HepG2 (cell line): ENCODE results near the gene SVBP. TPM values are rescaled to one million over a fixed set of nuclear protein-coding genes. Genes with fewer than 3 reads are reported as not detected.

Experiments
- IKZF4 ChIP-seq: sonication (generic); formaldehyde crosslinking; IDR thresholded peaks from 2 replicates; pipeline ENCODE4 v1.5.1; 2020; ENCODE audit warnings: borderline replicate concordance, mild to moderate bottlenecking, low read depth, missing genetic modification reagents; ENCODE audit errors: not compliant biosample characterization
- MXI1 ChIP-seq: IDR thresholded peaks from 3 replicates; pipeline ENCODE4 v1.6.1; 2012; ENCODE audit warnings: low read depth, low read length, inconsistent platforms, borderline replicate concordance
- NCOA1 ChIP-seq: sonication (generic); formaldehyde crosslinking; IDR thresholded peaks from 2 replicates; pipeline ENCODE4 v1.9.0; 2021; ENCODE audit warnings: missing genetic modification reagents
- NR2F6 ChIP-seq, 2 experiments: IDR thresholded peaks; 2 replicates each; pipeline ENCODE4 v1.6.1; 2016; ENCODE audit warnings: antibody characterized with exemption in 1 of 2, mild to moderate bottlenecking in 1 of 2
- POLR2AphosphoS5 ChIP-seq: IDR thresholded peaks from 2 replicates; pipeline ENCODE4 v1.6.1; 2012; ENCODE audit warnings: low read depth, low read length
- SP2 ChIP-seq: sonication (generic); formaldehyde crosslinking; IDR thresholded peaks from 2 replicates; pipeline ENCODE4 v1.5.1; 2020; ENCODE audit warnings: mild to moderate bottlenecking, missing genetic modification reagents
- TBL1XR1 ChIP-seq: fragments of 150-350 bp; IDR thresholded peaks from 2 replicates; pipeline ENCODE4 v1.6.1; 2014; ENCODE audit warnings: borderline replicate concordance, low read length; ENCODE audit not compliant: partially characterized antibody
- ZNF12 ChIP-seq: sonication (generic); formaldehyde crosslinking; IDR thresholded peaks from 2 replicates; pipeline ENCODE4 v1.5.0; 2020; ENCODE audit warnings: missing genetic modification reagents
- ZNF572 ChIP-seq: sonication (generic); formaldehyde crosslinking; IDR thresholded peaks from 2 replicates; pipeline ENCODE4 v1.5.1; 2020; ENCODE audit warnings: mild to moderate bottlenecking, missing genetic modification reagents
- ZNF776 ChIP-seq: sonication (generic); formaldehyde crosslinking; IDR thresholded peaks from 2 replicates; pipeline ENCODE4 v1.4.0; 2020; ENCODE audit warnings: mild to moderate bottlenecking, missing genetic modification reagents
- polyA plus RNA-seq, 8 experiments: library from polyadenylated mRNA; depleted of rRNA in 3 of 8; stranded (reverse) in 7 of 8; unstranded in 1 of 8; fragments of >200 nt; fragmentation: Illumina TruSeq in 4 of 8; extraction: Trizol in 4 of 8; gene quantifications; 2 replicates each; pipeline versions ENCODE4 v1.2.1 to v1.2.3, GENCODE V29; 2011 to 2016; ENCODE audit warnings: low read depth in 4 of 8, missing spikeins in 1 of 8, mixed read lengths in 1 of 8; ENCODE audit not compliant: insufficient read depth in 1 of 8
- total RNA-seq, 5 experiments: library from RNA; depleted of rRNA; stranded (reverse); fragments of >200 nt; fragmentation: Illumina TruSeq; extraction: Trizol; gene quantifications; 2 replicates each; pipeline ENCODE4 v1.2.3, GENCODE V29; 2016; ENCODE audit warnings: low read depth in 1 of 5
- TF ChIP-seq, protein P1 (sequence below): sonication (generic); formaldehyde crosslinking; IDR thresholded peaks from 2 replicates; pipeline ENCODE4 v1.8.1; 2022; ENCODE audit warnings: low read depth, mild to moderate bottlenecking, missing genetic modification reagents
- TF ChIP-seq, protein P2 (sequence below): IDR thresholded peaks from 2 replicates; pipeline ENCODE4 v1.6.1; 2012; ENCODE audit warnings: low read depth, low read length, improper control_type of control experiment
- TF ChIP-seq, protein P3 (sequence below): sonication (generic); formaldehyde crosslinking; IDR thresholded peaks from 2 replicates; pipeline ENCODE4 v1.4.0; 2020; ENCODE audit warnings: missing genetic modification reagents, borderline replicate concordance
- TF ChIP-seq, protein P4 (sequence below): sonication (generic); formaldehyde crosslinking; IDR thresholded peaks from 2 replicates; pipeline ENCODE4 v1.5.1; 2020; ENCODE audit warnings: missing genetic modification reagents, mild to moderate bottlenecking, borderline replicate concordance
- TF ChIP-seq, protein P5 (sequence below): sonication (generic); formaldehyde crosslinking; IDR thresholded peaks from 2 replicates; pipeline ENCODE4 v1.5.1; 2020; ENCODE audit warnings: mild to moderate bottlenecking, missing genetic modification reagents
- TF ChIP-seq, protein P6 (sequence below): sonication (generic); formaldehyde crosslinking; IDR thresholded peaks from 2 replicates; pipeline ENCODE4 v1.5.1; 2020; ENCODE audit warnings: mild to moderate bottlenecking, moderate library complexity, missing genetic modification reagents

The SVBP gene
- total and polyA plus RNA-seq, 2 of the 13 experiments (the other 11 are each of a cell fraction or from before 2014, with no cell fraction given), result 28.8 to 48.2 TPM

DNA sequence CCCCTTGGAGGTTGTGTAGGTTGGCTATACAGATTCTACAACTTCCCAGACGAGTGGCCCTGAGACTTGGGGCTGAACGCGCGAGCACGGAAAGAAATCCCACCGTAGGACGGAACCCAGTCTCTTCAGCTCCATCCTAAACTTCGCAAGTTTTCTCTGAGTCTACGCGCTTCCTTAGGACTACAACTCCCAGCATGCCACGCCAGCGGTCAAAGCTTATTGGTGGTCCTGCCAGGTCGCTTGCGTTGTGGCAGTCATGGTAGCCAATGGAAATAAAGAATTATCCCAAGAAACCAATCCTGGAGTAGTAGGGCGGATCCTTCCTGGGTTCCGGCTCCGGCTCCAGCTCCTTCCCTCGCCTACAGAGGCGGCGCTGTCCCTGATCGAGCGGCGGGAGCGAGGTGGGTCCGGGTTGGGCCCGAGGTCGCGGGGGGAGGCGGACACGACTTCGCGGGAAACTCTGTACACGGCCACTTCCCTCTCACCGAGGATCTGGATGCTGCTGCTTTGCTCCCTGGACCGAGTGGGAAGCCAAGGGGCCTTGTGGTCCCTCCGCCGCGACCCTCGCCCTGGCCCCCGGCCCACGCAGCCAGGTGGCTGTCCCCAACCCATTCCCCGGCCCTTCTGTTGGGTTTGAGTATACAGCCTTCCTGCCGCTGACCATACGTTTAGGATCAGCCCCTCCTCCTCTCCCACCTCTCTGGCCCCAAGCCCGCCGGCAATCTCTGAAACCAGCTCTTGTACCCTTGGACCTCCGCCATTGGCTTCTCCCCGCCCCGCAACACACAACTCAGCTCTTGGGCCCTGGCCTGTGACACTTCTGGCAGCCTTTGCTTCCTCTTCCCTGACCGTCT, 29.3 kb upstream of the SVBP start, which contains the start of gene ZNF691 (continued):
- TF ChIP-seq, protein P1, sequence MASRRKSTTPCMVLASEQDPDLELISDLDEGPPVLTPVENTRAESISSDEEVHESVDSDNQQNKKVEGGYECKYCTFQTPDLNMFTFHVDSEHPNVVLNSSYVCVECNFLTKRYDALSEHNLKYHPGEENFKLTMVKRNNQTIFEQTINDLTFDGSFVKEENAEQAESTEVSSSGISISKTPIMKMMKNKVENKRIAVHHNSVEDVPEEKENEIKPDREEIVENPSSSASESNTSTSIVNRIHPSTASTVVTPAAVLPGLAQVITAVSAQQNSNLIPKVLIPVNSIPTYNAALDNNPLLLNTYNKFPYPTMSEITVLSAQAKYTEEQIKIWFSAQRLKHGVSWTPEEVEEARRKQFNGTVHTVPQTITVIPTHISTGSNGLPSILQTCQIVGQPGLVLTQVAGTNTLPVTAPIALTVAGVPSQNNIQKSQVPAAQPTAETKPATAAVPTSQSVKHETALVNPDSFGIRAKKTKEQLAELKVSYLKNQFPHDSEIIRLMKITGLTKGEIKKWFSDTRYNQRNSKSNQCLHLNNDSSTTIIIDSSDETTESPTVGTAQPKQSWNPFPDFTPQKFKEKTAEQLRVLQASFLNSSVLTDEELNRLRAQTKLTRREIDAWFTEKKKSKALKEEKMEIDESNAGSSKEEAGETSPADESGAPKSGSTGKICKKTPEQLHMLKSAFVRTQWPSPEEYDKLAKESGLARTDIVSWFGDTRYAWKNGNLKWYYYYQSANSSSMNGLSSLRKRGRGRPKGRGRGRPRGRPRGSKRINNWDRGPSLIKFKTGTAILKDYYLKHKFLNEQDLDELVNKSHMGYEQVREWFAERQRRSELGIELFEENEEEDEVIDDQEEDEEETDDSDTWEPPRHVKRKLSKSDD, result peak; percentile 57; the same call in 1 of the 2 replicates
- TF ChIP-seq, protein P2, sequence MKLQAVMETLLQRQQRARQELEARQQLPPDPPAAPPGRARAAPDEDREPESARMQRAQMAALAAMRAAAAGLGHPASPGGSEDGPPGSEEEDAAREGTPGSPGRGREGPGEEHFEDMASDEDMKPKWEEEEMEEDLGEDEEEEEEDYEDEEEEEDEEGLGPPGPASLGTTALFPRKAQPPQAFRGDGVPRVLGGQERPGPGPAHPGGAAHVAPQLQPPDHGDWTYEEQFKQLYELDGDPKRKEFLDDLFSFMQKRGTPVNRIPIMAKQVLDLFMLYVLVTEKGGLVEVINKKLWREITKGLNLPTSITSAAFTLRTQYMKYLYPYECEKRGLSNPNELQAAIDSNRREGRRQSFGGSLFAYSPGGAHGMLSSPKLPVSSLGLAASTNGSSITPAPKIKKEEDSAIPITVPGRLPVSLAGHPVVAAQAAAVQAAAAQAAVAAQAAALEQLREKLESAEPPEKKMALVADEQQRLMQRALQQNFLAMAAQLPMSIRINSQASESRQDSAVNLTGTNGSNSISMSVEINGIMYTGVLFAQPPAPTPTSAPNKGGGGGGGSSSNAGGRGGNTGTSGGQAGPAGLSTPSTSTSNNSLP, result peak; percentile 19; the same call in 1 of the 2 replicates
- TF ChIP-seq SP2 (CRISPR knock-in tag), result peak; percentile 100
- TF ChIP-seq, protein P3, sequence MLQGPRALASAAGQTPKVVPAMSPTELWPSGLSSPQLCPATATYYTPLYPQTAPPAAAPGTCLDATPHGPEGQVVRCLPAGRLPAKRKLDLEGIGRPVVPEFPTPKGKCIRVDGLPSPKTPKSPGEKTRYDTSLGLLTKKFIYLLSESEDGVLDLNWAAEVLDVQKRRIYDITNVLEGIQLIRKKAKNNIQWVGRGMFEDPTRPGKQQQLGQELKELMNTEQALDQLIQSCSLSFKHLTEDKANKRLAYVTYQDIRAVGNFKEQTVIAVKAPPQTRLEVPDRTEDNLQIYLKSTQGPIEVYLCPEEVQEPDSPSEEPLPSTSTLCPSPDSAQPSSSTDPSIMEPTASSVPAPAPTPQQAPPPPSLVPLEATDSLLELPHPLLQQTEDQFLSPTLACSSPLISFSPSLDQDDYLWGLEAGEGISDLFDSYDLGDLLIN (CRISPR knock-in tag), result peak; percentile 64; the same call in 1 of the 2 replicates
- peak; percentile 92 for TF ChIP-seq ZNF572 (CRISPR knock-in tag)
- TF ChIP-seq NCOA1 (CRISPR knock-in tag), result no peak
- peak; percentile 76 for TF ChIP-seq POLR2AphosphoS5
- TF ChIP-seq ZNF12, result no peak
- TF ChIP-seq ZNF776 (CRISPR knock-in tag), result peak; percentile 8; the same call in 1 of the 2 replicates
- TF ChIP-seq, protein P4, sequence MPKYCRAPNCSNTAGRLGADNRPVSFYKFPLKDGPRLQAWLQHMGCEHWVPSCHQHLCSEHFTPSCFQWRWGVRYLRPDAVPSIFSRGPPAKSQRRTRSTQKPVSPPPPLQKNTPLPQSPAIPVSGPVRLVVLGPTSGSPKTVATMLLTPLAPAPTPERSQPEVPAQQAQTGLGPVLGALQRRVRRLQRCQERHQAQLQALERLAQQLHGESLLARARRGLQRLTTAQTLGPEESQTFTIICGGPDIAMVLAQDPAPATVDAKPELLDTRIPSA (CRISPR knock-in tag), result peak; percentile 90; the same call in 1 of the 2 replicates
- TF ChIP-seq, protein P5, sequence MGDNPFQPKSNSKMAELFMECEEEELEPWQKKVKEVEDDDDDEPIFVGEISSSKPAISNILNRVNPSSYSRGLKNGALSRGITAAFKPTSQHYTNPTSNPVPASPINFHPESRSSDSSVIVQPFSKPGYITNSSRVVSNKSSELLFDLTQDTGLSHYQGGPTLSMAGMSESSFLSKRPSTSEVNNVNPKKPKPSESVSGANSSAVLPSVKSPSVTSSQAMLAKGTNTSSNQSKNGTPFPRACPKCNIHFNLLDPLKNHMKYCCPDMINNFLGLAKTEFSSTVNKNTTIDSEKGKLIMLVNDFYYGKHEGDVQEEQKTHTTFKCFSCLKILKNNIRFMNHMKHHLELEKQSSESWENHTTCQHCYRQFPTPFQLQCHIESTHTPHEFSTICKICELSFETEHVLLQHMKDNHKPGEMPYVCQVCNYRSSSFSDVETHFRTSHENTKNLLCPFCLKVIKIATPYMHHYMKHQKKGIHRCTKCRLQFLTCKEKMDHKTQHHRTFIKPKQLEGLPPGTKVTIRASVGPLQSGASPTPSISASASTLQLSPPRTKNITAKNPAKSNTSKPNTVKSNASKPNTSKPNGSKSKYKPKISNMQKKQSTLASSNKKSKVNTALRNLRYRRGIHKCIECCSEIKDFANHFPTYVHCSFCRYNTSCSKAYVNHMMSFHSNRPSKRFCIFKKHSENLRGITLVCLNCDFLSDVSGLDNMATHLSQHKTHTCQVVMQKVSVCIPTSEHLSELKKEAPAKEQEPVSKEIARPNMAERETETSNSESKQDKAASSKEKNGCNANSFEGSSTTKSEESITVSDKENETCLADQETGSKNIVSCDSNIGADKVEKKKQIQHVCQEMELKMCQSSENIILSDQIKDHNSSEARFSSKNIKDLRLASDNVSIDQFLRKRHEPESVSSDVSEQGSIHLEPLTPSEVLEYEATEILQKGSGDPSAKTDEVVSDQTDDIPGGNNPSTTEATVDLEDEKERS, result peak; percentile 83; the same call in 1 of the 2 replicates
- peak; percentile 54; the same call in 1 of the 3 replicates for TF ChIP-seq MXI1
- no peak for TF ChIP-seq NR2F6 (IDR thresholded peaks at IDR 0.05)
- TF ChIP-seq NR2F6 (CRISPR knock-in tag; IDR thresholded peaks at IDR 0.05), result peak; percentile 52; the same call in 1 of the 2 replicates
- peak; percentile 11 for TF ChIP-seq TBL1XR1
- TF ChIP-seq IKZF4 (CRISPR knock-in tag), result peak; percentile 52
- TF ChIP-seq, protein P6, sequence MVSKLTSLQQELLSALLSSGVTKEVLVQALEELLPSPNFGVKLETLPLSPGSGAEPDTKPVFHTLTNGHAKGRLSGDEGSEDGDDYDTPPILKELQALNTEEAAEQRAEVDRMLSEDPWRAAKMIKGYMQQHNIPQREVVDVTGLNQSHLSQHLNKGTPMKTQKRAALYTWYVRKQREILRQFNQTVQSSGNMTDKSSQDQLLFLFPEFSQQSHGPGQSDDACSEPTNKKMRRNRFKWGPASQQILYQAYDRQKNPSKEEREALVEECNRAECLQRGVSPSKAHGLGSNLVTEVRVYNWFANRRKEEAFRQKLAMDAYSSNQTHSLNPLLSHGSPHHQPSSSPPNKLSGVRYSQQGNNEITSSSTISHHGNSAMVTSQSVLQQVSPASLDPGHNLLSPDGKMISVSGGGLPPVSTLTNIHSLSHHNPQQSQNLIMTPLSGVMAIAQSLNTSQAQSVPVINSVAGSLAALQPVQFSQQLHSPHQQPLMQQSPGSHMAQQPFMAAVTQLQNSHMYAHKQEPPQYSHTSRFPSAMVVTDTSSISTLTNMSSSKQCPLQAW, result peak; percentile 83
